Activated naive CD8-positive, alpha-beta T cell (primary cell): Measurements from ENCODE around the gene KRTAP5-7.
"Not testable (repeated sequence)": the region's sequence is repeated elsewhere in the genome, so short reads cannot be mapped to it uniquely, and the experiment has no call there.

Source experiments
- H3K27ac Mint-ChIP-seq: one replicate; pipeline ENCODE4 v1.8.0; 2021; ENCODE audit warnings: mixed read lengths
- H3K27me3 Mint-ChIP-seq: one replicate; pipeline ENCODE4 v1.8.0; 2021; ENCODE audit warnings: mixed read lengths
- H3K36me3 Mint-ChIP-seq: one replicate; pipeline ENCODE4 v1.8.0; 2021; ENCODE audit warnings: mixed read lengths
- H3K4me1 Mint-ChIP-seq: one replicate; pipeline ENCODE4 v1.8.0; 2021; ENCODE audit warnings: low read depth, mixed read lengths
- H3K4me3 Mint-ChIP-seq: one replicate; pipeline ENCODE4 v1.8.0; 2021; ENCODE audit warnings: mild to moderate bottlenecking, mixed read lengths
- H3K9me3 Mint-ChIP-seq: one replicate; pipeline ENCODE4 v1.8.0; 2021; ENCODE audit warnings: low read depth, mixed read lengths

Gene KRTAP5-7

GRCh38 chr11:71555508-71555907, 28.4 kb downstream of the KRTAP5-7 start:
- H3K27me3 Mint-ChIP-seq, result peaks cover 6% of the 10 kb centered on the region
- no peak overlapping the region for H3K4me3 Mint-ChIP-seq
- no peaks in the 10 kb centered on the region for H3K36me3 Mint-ChIP-seq
- H3K27ac Mint-ChIP-seq, result no peak overlapping the region
- H3K4me1 Mint-ChIP-seq, result no peaks in the 10 kb centered on the region
- H3K9me3 Mint-ChIP-seq, result no peaks in the 10 kb centered on the region

GRCh38 chr11:71556018-71556417, 29.0 kb downstream of the KRTAP5-7 start:
- no peak overlapping the region for H3K27ac Mint-ChIP-seq
- H3K4me1 Mint-ChIP-seq, result no peaks in the 10 kb centered on the region
- no peaks in the 10 kb centered on the region for H3K36me3 Mint-ChIP-seq
- peaks cover 7% of the 10 kb centered on the region for H3K27me3 Mint-ChIP-seq
- no peak overlapping the region for H3K4me3 Mint-ChIP-seq
- H3K9me3 Mint-ChIP-seq, result no peaks in the 10 kb centered on the region

- no peak overlapping the region for H3K27ac Mint-ChIP-seq
Measured at GRCh38 chr11:71557257-71557656, 30.2 kb downstream of the KRTAP5-7 start.

DNA sequence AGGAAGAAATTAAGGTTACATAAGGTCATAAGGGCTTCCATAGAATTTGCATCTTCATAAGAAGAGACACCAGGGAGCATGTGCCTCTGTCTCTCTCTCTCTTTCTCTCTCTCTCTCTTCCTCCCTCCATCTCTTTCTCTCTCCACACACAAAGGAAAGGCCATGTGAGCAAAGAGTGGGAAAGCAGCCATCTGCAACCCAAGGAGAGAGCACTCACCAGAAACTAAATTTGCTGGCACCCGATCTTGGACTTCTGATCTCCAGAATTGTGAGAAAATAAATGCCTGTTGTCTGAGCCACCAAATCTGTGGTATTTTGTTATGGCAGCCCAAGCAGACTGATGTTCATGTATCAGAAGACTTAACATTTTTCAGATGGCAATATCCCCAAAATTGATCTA, 31.9 kb downstream of the KRTAP5-7 start:
- no peaks in the 10 kb centered on the region for H3K36me3 Mint-ChIP-seq
- no peak overlapping the region for H3K4me3 Mint-ChIP-seq
- no peaks in the 10 kb centered on the region for H3K9me3 Mint-ChIP-seq
- no peaks in the 10 kb centered on the region for H3K4me1 Mint-ChIP-seq
- H3K27ac Mint-ChIP-seq, result no peak overlapping the region
- peaks cover 20% of the 10 kb centered on the region for H3K27me3 Mint-ChIP-seq

More at GRCh38 chr11:71557257-71557656, 30.2 kb downstream of the KRTAP5-7 start:
- Mint-ChIP-seq H3K27me3 (peaks cover 11% of the 10 kb centered on the region), H3K36me3 (no peaks in the 10 kb centered on the region), H3K4me3 (no peak overlapping the region), H3K9me3 (no peaks in the 10 kb centered on the region), H3K4me1 (no peaks in the 10 kb centered on the region)

DNA sequence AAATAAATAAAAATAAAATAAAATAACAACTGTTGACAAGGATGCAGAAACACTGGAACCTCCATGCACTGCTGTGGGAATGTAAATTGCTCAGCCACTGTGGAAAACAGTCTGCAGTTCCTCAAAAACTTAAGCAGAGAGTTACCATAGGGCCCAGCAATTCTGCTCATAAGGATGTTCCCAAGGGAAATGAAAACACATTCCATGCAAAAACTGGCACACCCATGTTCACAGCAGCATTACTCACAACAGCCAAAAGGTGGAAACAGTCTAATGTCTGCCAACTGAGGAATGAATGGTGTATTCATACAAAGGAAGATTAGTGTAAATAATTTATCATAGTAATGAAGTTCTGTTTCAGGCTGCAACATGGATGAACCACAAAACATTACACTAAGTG, 35.1 kb downstream of the KRTAP5-7 start:
- Mint-ChIP-seq H3K9me3 (no peaks in the 10 kb centered on the region), H3K27me3 (peaks cover 26% of the 10 kb centered on the region), H3K27ac (no peak overlapping the region), H3K36me3 (no peaks in the 10 kb centered on the region), H3K4me3 (no peak overlapping the region), H3K4me1 (no peaks in the 10 kb centered on the region)

DNA sequence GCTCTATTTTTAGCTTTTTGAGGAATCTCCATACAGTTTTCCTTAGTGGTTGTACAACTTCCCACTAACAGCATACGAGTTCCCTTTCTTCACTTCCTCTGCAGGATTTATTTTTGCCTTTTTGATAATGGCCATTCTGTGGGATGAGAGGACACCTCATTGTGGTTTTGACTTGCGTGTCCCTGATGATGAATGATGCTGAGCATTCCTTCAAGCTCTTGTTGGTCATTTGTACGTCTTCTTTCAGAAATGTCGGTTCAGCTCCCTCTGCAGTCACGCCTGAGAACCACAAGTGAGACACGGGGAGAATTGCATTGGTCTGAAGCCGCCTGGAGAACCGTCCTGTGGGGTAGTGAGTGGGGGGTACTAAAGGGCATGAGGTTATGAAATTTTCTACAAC, 36.3 kb downstream of the KRTAP5-7 start:
- Mint-ChIP-seq H3K36me3 (no peaks in the 10 kb centered on the region), H3K27ac (no peak overlapping the region), H3K9me3 (no peaks in the 10 kb centered on the region), H3K27me3 (peaks cover 25% of the 10 kb centered on the region), H3K4me3 (no peak overlapping the region), H3K4me1 (no peaks in the 10 kb centered on the region)

GRCh38 chr11:71564430-71564829, 37.4 kb downstream of the KRTAP5-7 start:
- H3K4me1 Mint-ChIP-seq, result no peaks in the 10 kb centered on the region
- no peaks in the 10 kb centered on the region for H3K9me3 Mint-ChIP-seq
- no peak overlapping the region for H3K27ac Mint-ChIP-seq
- H3K27me3 Mint-ChIP-seq, result peaks cover 25% of the 10 kb centered on the region
- no peaks in the 10 kb centered on the region for H3K36me3 Mint-ChIP-seq
- no peak overlapping the region for H3K4me3 Mint-ChIP-seq

- H3K9me3 Mint-ChIP-seq, result no peaks in the 10 kb centered on the region
- H3K4me1 Mint-ChIP-seq, result no peaks in the 10 kb centered on the region
- no peak within 1 kb of the TSS for H3K4me3 Mint-ChIP-seq
- peaks cover 25% of the 10 kb centered on the region for H3K27me3 Mint-ChIP-seq
- no peaks in the 10 kb centered on the region for H3K36me3 Mint-ChIP-seq
- H3K27ac Mint-ChIP-seq, result no peak within 1 kb of the TSS
Measured at GRCh38 chr11:71565263-71565662, 38.2 kb downstream of the KRTAP5-7 start, which contains the start of gene KRTAP5-10. KRTAP5-10 (plus strand) TSS chr11:71565563; CDS start chr11:71565588, 25 bp downstream.

DNA sequence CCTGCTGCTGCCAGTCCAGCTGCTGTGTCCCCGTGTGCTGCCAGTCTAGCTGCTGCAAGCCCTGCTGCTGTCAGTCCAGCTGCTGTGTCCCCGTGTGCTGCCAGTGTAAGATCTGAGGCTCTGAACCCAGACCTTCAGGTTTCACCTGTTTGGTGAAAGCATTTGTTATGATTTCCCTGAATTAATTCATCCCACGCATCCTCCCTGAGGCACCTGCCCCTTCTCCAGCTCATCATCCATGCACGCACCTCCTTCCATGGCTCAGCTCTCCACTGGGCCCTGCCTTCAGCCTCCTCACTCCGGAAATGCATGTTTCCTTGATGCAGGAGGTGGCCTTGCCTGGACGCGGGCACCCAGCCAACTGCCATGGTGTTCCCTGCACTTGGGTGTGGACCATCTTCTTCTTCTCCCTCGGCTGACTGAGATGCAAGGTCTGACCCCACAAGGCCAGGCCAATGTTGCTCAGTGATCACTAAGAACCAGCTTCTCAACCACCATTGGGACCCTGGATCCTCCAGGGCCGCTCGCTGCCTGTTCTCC, 39.1 kb downstream of the KRTAP5-7 start:
- Mint-ChIP-seq H3K4me1 (no peaks in the 10 kb centered on the region), H3K36me3 (no peaks in the 10 kb centered on the region), H3K27me3 (peaks cover 25% of the 10 kb centered on the region), H3K4me3 (no peak overlapping the region), H3K9me3 (no peaks in the 10 kb centered on the region), H3K27ac (no peak overlapping the region)

DNA sequence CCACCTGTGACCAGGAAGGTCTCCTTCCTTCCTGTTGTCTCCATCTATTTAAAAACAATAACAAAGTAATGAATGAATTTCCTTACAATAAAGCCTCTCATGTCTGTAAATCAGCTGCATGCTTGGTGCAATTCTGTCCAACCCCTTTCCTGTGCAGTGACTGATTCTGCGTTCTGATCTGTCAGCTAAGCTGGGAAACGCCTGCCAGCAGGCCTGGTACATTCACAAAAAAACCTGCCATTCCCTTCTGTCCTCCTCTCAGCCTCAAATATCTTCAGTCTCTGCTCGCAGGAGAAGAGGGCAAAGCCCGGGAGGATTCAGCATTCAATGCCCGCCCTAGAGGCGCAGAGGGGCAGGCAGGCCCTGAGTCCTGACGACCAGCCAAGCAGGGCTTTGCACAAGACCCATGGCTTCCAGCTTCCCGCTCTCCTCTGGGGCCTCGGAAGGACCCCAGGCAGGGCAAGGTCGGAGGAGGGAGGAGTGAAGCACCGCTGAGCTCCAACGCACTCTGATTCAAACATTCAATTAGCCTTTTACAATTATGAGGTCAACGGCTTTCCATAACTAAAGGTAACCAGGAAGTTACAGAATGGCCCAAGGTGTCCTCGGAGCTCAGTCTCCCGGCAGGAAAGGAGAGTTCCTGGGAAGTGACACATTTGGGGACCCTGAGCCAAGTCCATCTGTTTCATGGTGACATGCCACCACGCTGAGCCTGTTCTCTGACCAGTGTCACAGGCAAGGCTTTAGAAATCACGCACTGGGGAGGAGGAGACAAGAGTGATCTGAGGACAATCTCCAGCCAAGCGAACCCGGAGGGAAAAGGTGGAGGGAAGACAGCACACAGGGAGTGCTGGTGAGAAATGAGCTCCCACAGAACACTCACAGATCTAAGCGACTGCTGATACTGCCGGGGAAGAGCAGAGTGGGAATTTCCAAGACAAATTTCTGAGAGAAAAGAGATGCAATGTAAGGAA, 39.8 kb downstream of the KRTAP5-7 start:
- not testable (repeated sequence) for H3K27ac Mint-ChIP-seq, H3K9me3 Mint-ChIP-seq

GRCh38 chr11:71567633-71568032, 40.6 kb downstream of the KRTAP5-7 start:
- peaks cover 22% of the 10 kb centered on the region for H3K27me3 Mint-ChIP-seq
- not testable (repeated sequence) for H3K36me3 Mint-ChIP-seq, H3K4me1 Mint-ChIP-seq, H3K27ac Mint-ChIP-seq, H3K9me3 Mint-ChIP-seq, H3K4me3 Mint-ChIP-seq

More for the DNA sequence above, 39.8 kb downstream of the KRTAP5-7 start:
- H3K4me1 Mint-ChIP-seq, H3K36me3 Mint-ChIP-seq, H3K4me3 Mint-ChIP-seq: not testable (repeated sequence)
- peaks cover 23% of the 10 kb centered on the region for H3K27me3 Mint-ChIP-seq

GRCh38 chr11:71568704-71569349, 41.8 kb downstream of the KRTAP5-7 start:
- H3K36me3 Mint-ChIP-seq, result no peaks in the 10 kb centered on the region
- H3K9me3 Mint-ChIP-seq, result no peaks in the 10 kb centered on the region
- H3K4me1 Mint-ChIP-seq, result no peaks in the 10 kb centered on the region

DNA sequence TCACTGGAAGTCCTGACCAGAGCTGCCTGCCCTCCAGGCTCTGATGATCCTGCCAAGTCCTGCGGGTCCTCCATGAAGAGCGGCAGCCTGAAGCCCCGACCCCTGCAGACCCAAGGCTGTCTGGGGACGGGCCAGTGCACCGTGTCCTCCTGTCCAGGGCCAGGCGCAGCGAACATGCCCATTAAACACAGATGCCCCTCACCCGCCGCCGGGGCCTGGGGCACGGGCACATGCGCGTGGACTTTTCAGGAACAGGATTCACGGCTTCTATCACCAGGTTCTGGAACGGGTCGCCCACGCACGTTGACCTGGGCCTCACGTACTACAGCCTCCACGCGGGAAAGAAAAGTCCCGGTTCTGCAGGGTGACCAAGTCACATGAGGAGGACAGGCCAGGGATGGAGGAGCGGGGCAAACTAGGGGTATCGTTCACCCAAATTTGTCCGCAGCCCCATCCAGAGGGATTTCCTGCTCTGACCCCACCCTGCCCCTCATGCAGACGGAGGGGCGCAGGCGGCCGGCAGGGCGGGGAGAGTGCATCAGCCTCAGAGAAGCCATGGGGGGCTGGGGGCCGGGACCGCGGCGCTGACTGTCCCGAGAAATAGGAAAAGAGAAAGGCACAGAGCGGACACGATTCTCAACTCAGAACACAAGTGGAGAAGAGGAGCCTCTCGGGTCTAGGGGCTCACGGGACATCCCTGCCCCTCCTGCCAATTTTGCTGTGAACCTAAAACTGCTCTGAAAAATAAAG, 44.2 kb downstream of the KRTAP5-7 start:
- not testable (repeated sequence) for H3K4me3 Mint-ChIP-seq, H3K27me3 Mint-ChIP-seq, H3K9me3 Mint-ChIP-seq, H3K27ac Mint-ChIP-seq, H3K36me3 Mint-ChIP-seq, H3K4me1 Mint-ChIP-seq

More at GRCh38 chr11:71568704-71569349, 41.8 kb downstream of the KRTAP5-7 start:
- H3K4me3 Mint-ChIP-seq, result no peak overlapping the region
- H3K27ac Mint-ChIP-seq, result no peak overlapping the region
- H3K27me3 Mint-ChIP-seq, result peaks cover 14% of the 10 kb centered on the region

DNA sequence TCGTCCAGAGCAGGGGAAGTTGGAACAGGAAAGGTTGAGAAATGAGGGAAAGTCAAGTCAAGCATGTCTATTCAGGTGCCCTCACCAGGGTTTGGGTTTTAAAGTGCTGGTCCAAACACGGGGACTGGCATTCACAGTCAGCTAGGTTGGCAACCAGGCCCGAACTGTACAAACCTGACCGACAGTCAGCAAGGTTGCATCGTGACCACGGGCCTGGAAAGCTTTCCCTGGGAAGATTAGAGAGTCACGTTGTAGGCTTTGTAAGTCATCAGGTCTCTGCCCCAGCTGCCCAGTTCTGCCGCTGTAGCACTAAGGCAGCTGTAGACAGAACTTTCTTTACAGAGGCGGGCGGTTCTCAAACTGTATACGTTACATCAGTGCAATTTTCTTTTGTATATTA, 45.7 kb downstream of the KRTAP5-7 start:
- H3K9me3 Mint-ChIP-seq, result no peaks in the 10 kb centered on the region
- no peaks in the 10 kb centered on the region for H3K36me3 Mint-ChIP-seq
- H3K4me1 Mint-ChIP-seq, result no peaks in the 10 kb centered on the region
- H3K27ac Mint-ChIP-seq, result no peak overlapping the region
- no peak overlapping the region for H3K4me3 Mint-ChIP-seq
- H3K27me3 Mint-ChIP-seq, result peaks cover 5% of the 10 kb centered on the region
